Suprapubic skin (tissue), 4 donors: ENCODE measurements around the gene SMARCC2. TPM values are rescaled to one million over a fixed set of nuclear protein-coding genes. Genes with fewer than 3 reads are reported as not detected.

Source experiments
- DNase-seq, 2 donors: peaks; one replicate each; pipeline ENCODE4 v3.0.0-alpha.2; 2019; ENCODE audit warnings: low spot score in 2 of 2
- H3K27ac ChIP-seq: fragments of 200-600 bp; sonication (generic); one replicate; pipeline ENCODE4 v1.5.1; 2019
- H3K27me3 ChIP-seq: fragments of 200-600 bp; sonication (generic); one replicate; pipeline ENCODE4 v1.5.1; 2019
- H3K36me3 ChIP-seq: fragments of 200-600 bp; sonication (generic); one replicate; pipeline ENCODE4 v1.5.1; 2019
- H3K4me1 ChIP-seq: fragments of 200-600 bp; sonication (generic); one replicate; pipeline ENCODE4 v1.5.1; 2019
- H3K4me3 ChIP-seq: fragments of 200-600 bp; sonication (generic); one replicate; pipeline ENCODE4 v1.5.1; 2019; ENCODE audit warnings: mild to moderate bottlenecking
- H3K9me3 ChIP-seq: fragments of 200-600 bp; sonication (generic); one replicate; pipeline ENCODE4 v1.5.1; 2019
- EP300 ChIP-seq: sonication (generic); formaldehyde crosslinking; IDR thresholded peaks from one replicate; pipeline ENCODE4 v1.6.1; 2017; ENCODE audit warnings: antibody characterized with exemption
- POLR2A ChIP-seq, 2 donors: fragments of 450-650 bp; IDR thresholded peaks; one replicate each; pipeline ENCODE4 v1.6.1; 2017; ENCODE audit warnings: antibody characterized with exemption in 2 of 2, mild to moderate bottlenecking in 2 of 2, moderate library complexity in 2 of 2
- POLR2AphosphoS5 ChIP-seq, 3 donors: sonication (generic); formaldehyde crosslinking; IDR thresholded peaks; one replicate each; pipeline ENCODE4 v1.6.1; 2017; ENCODE audit warnings: antibody characterized with exemption in 3 of 3
- WGBS: methylation state at CpG from one replicate; pipeline ENCODE4 v1.1.5; 2018; 5-methylcytosine and 5-hydroxymethylcytosine counted together
- total RNA-seq, 4 donors: library from RNA; depleted of rRNA; stranded (reverse); fragments of >200 nt; gene quantifications; one replicate each; pipeline ENCODE4 v1.1.0, GENCODE V29; 2016
- TF ChIP-seq, protein P1 (sequence below), 2 donors: fragments of 200-600 bp in 1 of 2; fragments of 450-650 bp in 1 of 2; sonication (generic) in 1 of 2; IDR thresholded peaks; one replicate each; pipeline ENCODE4 v1.5.1; 2016 to 2019; ENCODE audit warnings: antibody characterized with exemption in 2 of 2, mild to moderate bottlenecking in 1 of 2, moderate library complexity in 1 of 2

Gene SMARCC2
- total RNA-seq, 4 donors from 2014 or later: 53.6 to 137 (median 85.9) TPM

DNA sequence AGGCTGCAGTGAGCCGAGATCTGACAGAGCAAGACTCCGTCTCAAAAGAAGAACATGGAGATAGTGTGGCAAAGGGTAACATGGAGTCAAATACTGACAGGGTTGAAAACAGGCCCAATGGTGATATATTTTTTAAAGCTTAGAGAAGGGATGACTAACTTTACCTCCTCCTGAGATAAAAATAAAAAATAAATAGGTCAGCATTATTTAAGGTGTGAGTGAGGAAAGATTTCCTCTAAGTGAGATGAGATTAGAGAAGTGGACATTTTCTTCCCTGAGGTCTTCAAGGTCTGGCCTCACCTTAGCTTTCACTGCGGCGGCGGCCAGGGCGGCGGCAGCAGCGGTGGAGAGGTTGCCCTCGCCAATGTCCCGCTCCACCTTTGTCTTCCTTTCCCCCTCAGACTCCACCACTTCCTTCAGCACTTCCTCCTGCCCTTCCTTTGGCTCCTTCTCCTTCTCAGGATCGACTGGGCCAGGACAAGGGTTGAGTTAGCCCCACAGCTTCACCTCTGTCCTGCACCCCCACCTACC lies 20.0 kb downstream of the SMARCC2 start:
- Histone ChIP-seq H3K4me3 (no peak overlapping the region), H3K27ac (no peak overlapping the region), H3K27me3 (no peaks in the 10 kb centered on the region), H3K9me3 (no peaks in the 10 kb centered on the region), H3K36me3 (peaks cover 98% of the 10 kb centered on the region), H3K4me1 (no peaks in the 10 kb centered on the region)
- 88% methylated on average over 11 of the region's 11 CpGs for WGBS
- TF ChIP-seq POLR2A (IDR thresholded peaks at IDR 0.05): no peak
- TF ChIP-seq, protein P1, sequence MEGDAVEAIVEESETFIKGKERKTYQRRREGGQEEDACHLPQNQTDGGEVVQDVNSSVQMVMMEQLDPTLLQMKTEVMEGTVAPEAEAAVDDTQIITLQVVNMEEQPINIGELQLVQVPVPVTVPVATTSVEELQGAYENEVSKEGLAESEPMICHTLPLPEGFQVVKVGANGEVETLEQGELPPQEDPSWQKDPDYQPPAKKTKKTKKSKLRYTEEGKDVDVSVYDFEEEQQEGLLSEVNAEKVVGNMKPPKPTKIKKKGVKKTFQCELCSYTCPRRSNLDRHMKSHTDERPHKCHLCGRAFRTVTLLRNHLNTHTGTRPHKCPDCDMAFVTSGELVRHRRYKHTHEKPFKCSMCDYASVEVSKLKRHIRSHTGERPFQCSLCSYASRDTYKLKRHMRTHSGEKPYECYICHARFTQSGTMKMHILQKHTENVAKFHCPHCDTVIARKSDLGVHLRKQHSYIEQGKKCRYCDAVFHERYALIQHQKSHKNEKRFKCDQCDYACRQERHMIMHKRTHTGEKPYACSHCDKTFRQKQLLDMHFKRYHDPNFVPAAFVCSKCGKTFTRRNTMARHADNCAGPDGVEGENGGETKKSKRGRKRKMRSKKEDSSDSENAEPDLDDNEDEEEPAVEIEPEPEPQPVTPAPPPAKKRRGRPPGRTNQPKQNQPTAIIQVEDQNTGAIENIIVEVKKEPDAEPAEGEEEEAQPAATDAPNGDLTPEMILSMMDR (IDR thresholded peaks at IDR 0.05): no peak
- no peak for TF ChIP-seq POLR2AphosphoS5 (IDR thresholded peaks at IDR 0.05)
- TF ChIP-seq EP300: no peak
- DNase-seq: no peak

DNA sequence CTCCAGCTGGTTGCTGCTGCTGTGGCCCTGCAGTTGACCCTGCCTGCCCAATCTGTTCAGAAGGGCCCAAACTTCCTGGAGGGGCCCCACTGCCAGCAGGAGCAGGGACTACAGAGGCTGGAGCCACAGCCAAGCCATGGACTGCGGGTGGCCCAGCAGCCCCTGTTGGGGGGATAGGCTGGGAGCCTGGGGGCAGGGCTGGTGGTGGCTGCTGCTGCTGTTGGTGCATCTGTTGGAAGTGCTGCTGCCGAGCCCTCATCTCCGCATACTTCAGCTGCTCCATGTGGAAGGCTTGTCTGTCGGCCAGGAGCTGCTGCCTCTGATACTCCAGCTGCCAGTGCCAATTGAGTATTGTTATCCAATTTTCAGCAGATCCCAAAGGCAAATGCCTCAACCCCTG lies 23.9 kb downstream of the SMARCC2 start:
- no peak for DNase-seq
- TF ChIP-seq EP300: no peak
- Histone ChIP-seq H3K4me1 (peaks cover 23% of the 10 kb centered on the region), H3K36me3 (peaks cover 96% of the 10 kb centered on the region), H3K9me3 (no peaks in the 10 kb centered on the region), H3K27ac (no peak overlapping the region), H3K27me3 (no peaks in the 10 kb centered on the region), H3K4me3 (no peak overlapping the region)
- 87% methylated on average over 4 of the region's 4 CpGs for WGBS

DNA sequence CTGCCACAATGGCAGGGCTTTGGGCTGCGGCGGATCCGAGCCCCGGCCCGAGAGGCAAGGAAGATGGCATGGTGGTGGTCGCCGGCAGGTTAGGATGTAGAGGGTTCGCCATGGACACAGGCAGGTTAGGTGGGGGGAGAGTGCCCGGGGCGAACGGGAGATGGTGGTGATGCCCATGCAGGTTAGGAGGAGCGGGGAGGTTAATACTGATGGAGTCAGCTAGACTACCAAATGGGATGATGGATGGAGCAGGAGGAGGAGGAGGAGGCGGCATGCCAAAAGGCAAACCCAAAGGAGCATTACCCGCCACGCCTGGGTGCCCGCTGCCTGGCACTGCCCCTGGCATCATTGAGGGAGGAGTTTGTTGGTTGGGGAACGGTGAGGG lies 24.9 kb downstream of the SMARCC2 start:
- no peak for DNase-seq
- H3K27ac ChIP-seq: no peak overlapping the region
- H3K27me3 ChIP-seq: no peaks in the 10 kb centered on the region
- H3K36me3 ChIP-seq: peaks cover 94% of the 10 kb centered on the region
- H3K4me1 ChIP-seq: peaks cover 34% of the 10 kb centered on the region
- H3K9me3 ChIP-seq: no peaks in the 10 kb centered on the region
- no peak for TF ChIP-seq POLR2A (IDR thresholded peaks at IDR 0.05)
- no peak for TF ChIP-seq EP300
- no peak for TF ChIP-seq POLR2AphosphoS5 (IDR thresholded peaks at IDR 0.05)
- WGBS: 89% methylated on average over 17 of the region's 17 CpGs
- H3K4me3 ChIP-seq: no peak overlapping the region

DNA sequence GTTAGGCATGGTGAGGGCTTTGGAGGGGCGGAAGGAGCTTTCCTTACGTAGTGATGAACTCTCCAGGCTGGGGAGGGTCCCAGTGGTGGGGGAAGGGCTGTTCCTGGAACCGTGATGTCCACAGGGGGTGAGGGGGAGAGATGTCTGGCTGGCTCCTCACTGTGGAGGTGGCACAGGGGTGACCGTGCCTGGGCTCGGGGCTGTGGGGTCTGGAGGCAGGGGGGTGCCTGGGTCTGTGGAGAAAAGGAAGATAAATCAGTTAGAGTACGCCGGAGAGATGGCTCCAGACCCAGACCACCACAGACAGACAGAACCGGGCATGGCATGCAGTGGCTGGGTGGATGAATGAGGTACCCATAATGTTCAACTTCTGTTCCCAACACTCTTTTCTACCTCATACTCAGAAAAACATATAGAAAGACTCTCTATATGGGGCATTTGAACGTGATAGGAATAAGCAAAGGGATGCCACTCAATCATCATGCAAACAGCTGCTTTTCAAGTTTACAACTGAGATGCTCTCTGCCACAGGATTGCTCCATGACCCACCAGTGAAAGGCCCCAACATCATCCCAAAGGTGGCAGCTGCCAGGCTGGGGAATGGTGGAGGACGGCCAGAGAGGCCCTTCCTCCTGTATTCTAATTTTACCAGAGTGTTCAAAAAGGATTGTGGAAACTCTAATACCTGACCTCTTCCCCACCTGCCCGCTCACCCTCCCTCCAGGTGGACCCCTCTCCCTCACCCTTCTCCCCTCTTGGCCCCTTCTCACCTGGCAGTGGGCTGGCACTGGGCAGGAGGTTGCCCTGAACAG lies 25.5 kb downstream of the SMARCC2 start:
- TF ChIP-seq, protein P1 (IDR thresholded peaks at IDR 0.05): no peak
- TF ChIP-seq EP300 (no peak), POLR2AphosphoS5 (IDR thresholded peaks at IDR 0.05) (no peak), POLR2A (IDR thresholded peaks at IDR 0.05) (no peak)
- 74% methylated on average over 11 of the region's 11 CpGs for WGBS
- no peak overlapping the region for H3K27ac ChIP-seq

DNA sequence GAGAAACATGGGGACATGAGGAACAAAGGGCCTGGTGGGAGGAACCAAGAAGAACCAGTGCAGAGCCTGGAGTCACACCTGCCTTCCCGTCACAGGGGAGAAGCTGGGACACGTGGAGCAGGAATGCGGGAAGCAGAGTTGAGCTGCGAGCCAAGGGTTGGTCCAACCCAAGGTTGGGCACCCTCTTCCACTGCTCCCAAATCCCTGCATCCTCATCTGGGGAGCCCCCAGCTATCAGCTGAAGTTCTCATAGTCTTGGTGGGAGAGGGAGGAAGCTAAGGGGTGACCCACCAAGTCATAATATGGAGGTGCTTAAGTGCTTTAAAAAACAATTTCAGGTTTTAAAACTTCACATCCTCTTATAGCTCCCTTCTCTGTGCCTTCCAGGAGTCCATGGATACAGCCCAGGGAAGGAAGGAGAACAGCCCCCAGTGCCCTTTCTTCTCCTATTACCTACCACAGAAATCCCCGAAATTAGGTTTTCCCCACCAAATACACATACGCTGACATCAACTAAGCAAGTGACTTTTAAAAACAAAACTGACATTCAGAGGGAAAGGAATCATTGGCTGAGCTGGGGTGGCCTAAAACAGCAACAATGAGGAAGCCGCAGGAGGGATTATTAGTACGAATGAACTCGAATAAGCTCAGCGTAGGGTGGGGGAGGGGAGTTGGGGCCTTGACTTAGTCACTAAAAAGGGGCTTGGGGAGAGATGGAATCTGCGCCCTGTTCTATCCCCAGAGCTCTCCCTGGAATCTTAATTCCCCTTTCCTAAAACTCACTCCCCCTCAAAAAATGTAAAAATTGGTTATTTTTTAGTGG lies 26.6 kb downstream of the SMARCC2 start:
- no peak overlapping the region for H3K27ac ChIP-seq

More for the DNA sequence above, 25.5 kb downstream of the SMARCC2 start:
- no peak for DNase-seq
- no peaks in the 10 kb centered on the region for H3K27me3 ChIP-seq
- peaks cover 88% of the 10 kb centered on the region for H3K36me3 ChIP-seq
- H3K4me1 ChIP-seq: peaks cover 38% of the 10 kb centered on the region
- no peaks in the 10 kb centered on the region for H3K9me3 ChIP-seq
- no peak overlapping the region for H3K4me3 ChIP-seq

More for the DNA sequence above, 26.6 kb downstream of the SMARCC2 start:
- Histone ChIP-seq H3K4me1 (peaks cover 38% of the 10 kb centered on the region), H3K27me3 (no peaks in the 10 kb centered on the region), H3K36me3 (peaks cover 78% of the 10 kb centered on the region), H3K4me3 (no peak overlapping the region), H3K9me3 (no peaks in the 10 kb centered on the region)
- no peak for DNase-seq
- TF ChIP-seq POLR2A (IDR thresholded peaks at IDR 0.05): no peak
- no peak for TF ChIP-seq EP300
- TF ChIP-seq POLR2AphosphoS5 (IDR thresholded peaks at IDR 0.05): no peak
- TF ChIP-seq, protein P1 (IDR thresholded peaks at IDR 0.05): no peak
- WGBS: 56% methylated on average over 11 of the region's 11 CpGs
